Measurements from ENCODE around the gene GAS7.

The GAS7 gene

GRCh38 chr17:10109146-10109545 is 89.3 kb downstream of the GAS7 start:
- DNase-seq (ENCODE audit: low spot score), result no peak

- no peak for DNase-seq (ENCODE audit: low spot score)
Observed at GRCh38 chr17:10107316-10108165, 90.9 kb downstream of the GAS7 start.

- no peak for DNase-seq (ENCODE audit: low spot score)
Observed at GRCh38 chr17:10106067-10106466, 92.3 kb downstream of the GAS7 start.

GRCh38 chr17:10105513-10106001 is 92.8 kb downstream of the GAS7 start:
- peak; percentile 28 for DNase-seq (ENCODE audit: low spot score)

GRCh38 chr17:10103712-10104111 is 94.7 kb downstream of the GAS7 start:
- no peak for DNase-seq (ENCODE audit: low spot score)

- DNase-seq (ENCODE audit: low spot score), result no peak
Observed at GRCh38 chr17:10102817-10103216, 95.6 kb downstream of the GAS7 start.

- DNase-seq (ENCODE audit: low spot score), result peak; percentile 45
Observed at GRCh38 chr17:10099051-10099571, 99.3 kb downstream of the GAS7 start.

- DNase-seq (ENCODE audit: low spot score), result no peak
Observed at GRCh38 chr17:10096596-10096995, 101.8 kb downstream of the GAS7 start.

- DNase-seq (ENCODE audit: low spot score), result peak; percentile 72
Observed at GRCh38 chr17:10095295-10095694, 103.1 kb downstream of the GAS7 start.

GRCh38 chr17:10094797-10095196 is 103.6 kb downstream of the GAS7 start:
- no peak for DNase-seq (ENCODE audit: low spot score)

GRCh38 chr17:10092595-10092994 is 105.8 kb downstream of the GAS7 start:
- no peak for DNase-seq (ENCODE audit: low spot score)

- no peak for DNase-seq (ENCODE audit: low spot score)
Observed at GRCh38 chr17:10091046-10091445, 107.4 kb downstream of the GAS7 start.

- no peak for DNase-seq (ENCODE audit: low spot score)
Observed at GRCh38 chr17:10089196-10089804, 109.1 kb downstream of the GAS7 start.

- no peak for DNase-seq (ENCODE audit: low spot score)
Observed at GRCh38 chr17:10088444-10088843, 110.0 kb downstream of the GAS7 start.

GRCh38 chr17:10087355-10087754 is 111.1 kb downstream of the GAS7 start:
- no peak for DNase-seq (ENCODE audit: low spot score)

GRCh38 chr17:10083864-10084263 is 114.5 kb downstream of the GAS7 start:
- no peak for DNase-seq (ENCODE audit: low spot score)

- no peak for DNase-seq (ENCODE audit: low spot score)
Observed at GRCh38 chr17:10082795-10083194, 115.6 kb downstream of the GAS7 start.

- no peak for DNase-seq (ENCODE audit: low spot score)
Observed at GRCh38 chr17:10081571-10082169, 116.7 kb downstream of the GAS7 start.

GRCh38 chr17:10077561-10078299 is 120.7 kb downstream of the GAS7 start:
- DNase-seq (ENCODE audit: low spot score), result no peak

GRCh38 chr17:10075919-10076318 is 122.5 kb downstream of the GAS7 start:
- no peak for DNase-seq (ENCODE audit: low spot score)

GRCh38 chr17:10073941-10074340 is 124.5 kb downstream of the GAS7 start:
- DNase-seq (ENCODE audit: low spot score), result no peak
